Motor neuron (in vitro differentiated cells): ENCODE data around the gene ARL15. TPM values are rescaled to one million over a fixed set of nuclear protein-coding genes. Genes with fewer than 3 reads are reported as not detected.
"Not testable (repeated sequence)": the region's sequence is repeated elsewhere in the genome, so short reads cannot be mapped to it uniquely, and the experiment has no call there.

ENCODE experiments used
- ATAC-seq, 8 experiments: fragments of 200-7000 bp; cut with Tn5 transposase; replicated peaks in 6 of 8; 2 replicates each; pipeline ENCODE4 v1.8.0; 2021; ENCODE audit warnings: mild to moderate bottlenecking in 8 of 8, moderate library complexity in 8 of 8
- H3K27ac ChIP-seq, 2 donors: fragments of 250-450 bp; sonication (Bioruptor Pico); 2 replicates each; pipeline ENCODE4 v1.9.0; 2021; ENCODE audit warnings: antibody characterized with exemption in 2 of 2, mild to moderate bottlenecking in 2 of 2, moderate library complexity in 1 of 2
- H3K4me1 ChIP-seq, 2 donors: fragments of 250-450 bp; sonication (Bioruptor Pico); replicated peaks in 1 of 2; 2 replicates each; pipeline ENCODE4 v1.6.1; 2021; ENCODE audit warnings: antibody characterized with exemption in 2 of 2, mild to moderate bottlenecking in 2 of 2, moderate library complexity in 1 of 2
- H3K4me3 ChIP-seq, 5 donors: fragments of 250-450 bp; sonication (Bioruptor Pico); 2 replicates each; pipeline ENCODE4 v1.9.0; 2021; ENCODE audit warnings: antibody characterized with exemption in 5 of 5, mild to moderate bottlenecking in 5 of 5, moderate library complexity in 4 of 5
- WGBS, 10 experiments: fragments of 450-650 bp; shearing (Covaris generic); methylation state at CpG; one replicate each; pipeline ENCODE4 v1.0.0; 2022; 5-methylcytosine and 5-hydroxymethylcytosine counted together
- in situ Hi-C, 9 experiments: fragments of 400-800 bp; cut with MboI; loops; one replicate each; pipeline ENCODE4 v1.15.0; 2021; ENCODE audit warnings: low sequenced_read_pairs in 9 of 9, low pct_unique_long_range_greater_than_20kb in 2 of 9; ENCODE audit not compliant: unreplicated experiment in 9 of 9
- total RNA-seq, 8 experiments: library from RNA; unstranded; fragments of 300-600 nt; gene quantifications; 2 replicates each; pipeline versions ENCODE4 v1.2.3 to v1.2.4, GENCODE V29; 2022

ARL15 gene
- 10 to 100 TPM; 17.0 to 44.6 (median 22.3) TPM for total RNA-seq

DNA sequence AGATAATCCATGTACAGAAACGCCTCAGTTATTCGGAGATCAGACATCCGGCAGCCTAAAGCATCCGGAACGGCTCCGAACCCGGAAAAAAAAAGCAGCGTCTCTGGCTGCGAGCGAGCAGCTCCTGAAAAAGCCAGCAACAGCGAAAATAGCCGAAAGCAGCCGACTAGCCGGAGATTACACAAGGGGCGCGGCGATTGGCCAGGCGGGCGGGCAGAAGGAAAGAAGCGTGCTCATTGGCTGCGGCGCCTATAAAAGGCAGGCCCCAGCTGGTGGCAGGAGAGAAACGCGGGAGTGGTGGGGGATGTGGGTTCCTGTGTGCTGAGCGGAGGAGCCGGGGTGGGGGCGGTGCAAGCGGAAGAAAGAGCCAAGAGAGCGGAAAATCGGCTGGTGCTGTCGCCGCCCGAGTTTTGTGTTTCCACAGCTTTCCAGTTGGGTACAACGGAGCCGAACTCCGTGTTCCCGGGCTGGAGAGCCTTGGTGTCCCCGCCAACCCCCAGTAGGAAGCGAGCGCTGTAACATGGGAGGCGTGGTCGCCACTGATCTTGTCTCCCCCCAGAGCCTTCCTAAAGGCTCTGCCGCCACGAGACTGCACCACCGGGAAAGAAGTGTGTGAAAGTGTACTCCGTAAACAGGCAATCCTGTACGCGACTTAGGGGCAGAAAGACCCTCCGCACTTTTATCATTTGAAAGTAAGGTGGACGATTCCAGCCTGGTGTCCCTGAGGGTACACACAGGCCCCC is at the start of gene ARL15:
Gene ARL15, minus strand, starts transcription at position 141 of the 743 bp plus-strand sequence.
- Histone ChIP-seq H3K4me1 (peaks cover 0 to 9% of the 10 kb centered on the region in 2 donors), H3K4me3 (peak within 1 kb of the TSS; percentile 50 to 88 (median 69)), H3K27ac (peak within 1 kb of the TSS; percentile 71)
- 0 to 2% (median 1%) methylated on average over 1 to 14 of the region's 50 CpGs; no CpG with 5 or more reads in 6 of the 10 experiments for whole genome bisulfite sequencing, 10 experiments
- peak; percentile 84 to 96 (median 95) for ATAC-seq
- in situ Hi-C loops: loop anchor here in 1 of 9 experiments (25.0 kb wide), 1 partner anchor 102 kb away; no protein-coding TSS in a partner anchor

DNA sequence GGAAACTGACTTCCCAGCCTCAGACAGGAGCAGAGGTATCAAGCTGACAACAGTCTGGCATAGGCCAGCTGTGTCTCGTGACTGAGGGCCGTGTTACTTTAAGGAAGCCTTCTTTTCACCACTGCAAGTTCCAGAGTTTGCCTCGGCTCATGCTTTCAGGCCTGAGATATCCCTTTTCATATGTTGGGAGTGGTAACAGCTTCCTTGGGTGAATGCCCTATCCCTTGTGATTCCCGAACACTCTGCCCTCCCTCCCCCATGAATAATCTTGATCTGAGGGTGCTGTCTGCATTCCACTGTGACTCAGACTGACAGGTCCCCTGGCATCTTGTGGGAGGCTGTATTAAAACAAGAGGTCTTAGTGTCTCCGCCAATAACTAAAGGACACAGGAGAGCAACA is 49.7 kb upstream of the ARL15 start:
- 6 to 69% (median 60%) methylated on average over 1 to 4 of the region's 5 CpGs; no CpG with 5 or more reads in 3 of the 10 experiments for WGBS, 10 experiments
- Histone ChIP-seq H3K27ac (no peak overlapping the region), H3K4me1 (no peaks in the 10 kb centered on the region), H3K4me3 (no peak overlapping the region)
- peak in 3 of 8 experiments; percentile 62 to 93 (median 87) for ATAC-seq
- in situ Hi-C loops: no loop called here

GRCh38 chr5:54357408-54358058 is 47.2 kb upstream of the ARL15 start:
- H3K4me1 ChIP-seq: no peaks in the 10 kb centered on the region
- no peak overlapping the region for H3K4me3 ChIP-seq
- in situ Hi-C loops: no loop called here
- no peak for ATAC-seq
- WGBS, 10 experiments: 9 to 100% (median 92%) methylated on average over 1 to 4 of the region's 4 CpGs; no CpG with 5 or more reads in 1 of the 10 experiments
- no peak overlapping the region for H3K27ac ChIP-seq

- ATAC-seq, H3K4me1 ChIP-seq, H3K4me3 ChIP-seq, in situ Hi-C loops, H3K27ac ChIP-seq: not testable (repeated sequence)
These were observed 43.7 kb upstream of the ARL15 start for GRCh38 chr5:54353933-54354564.

GRCh38 chr5:54352580-54352979 is 42.2 kb upstream of the ARL15 start:
- ATAC-seq, H3K4me1 ChIP-seq, H3K4me3 ChIP-seq, in situ Hi-C loops, H3K27ac ChIP-seq: not testable (repeated sequence)
- 0 to 67% (median 40%) methylated on average over 1 of the region's 1 CpG; no CpG with 5 or more reads in 1 of the 10 experiments for WGBS, 10 experiments

DNA sequence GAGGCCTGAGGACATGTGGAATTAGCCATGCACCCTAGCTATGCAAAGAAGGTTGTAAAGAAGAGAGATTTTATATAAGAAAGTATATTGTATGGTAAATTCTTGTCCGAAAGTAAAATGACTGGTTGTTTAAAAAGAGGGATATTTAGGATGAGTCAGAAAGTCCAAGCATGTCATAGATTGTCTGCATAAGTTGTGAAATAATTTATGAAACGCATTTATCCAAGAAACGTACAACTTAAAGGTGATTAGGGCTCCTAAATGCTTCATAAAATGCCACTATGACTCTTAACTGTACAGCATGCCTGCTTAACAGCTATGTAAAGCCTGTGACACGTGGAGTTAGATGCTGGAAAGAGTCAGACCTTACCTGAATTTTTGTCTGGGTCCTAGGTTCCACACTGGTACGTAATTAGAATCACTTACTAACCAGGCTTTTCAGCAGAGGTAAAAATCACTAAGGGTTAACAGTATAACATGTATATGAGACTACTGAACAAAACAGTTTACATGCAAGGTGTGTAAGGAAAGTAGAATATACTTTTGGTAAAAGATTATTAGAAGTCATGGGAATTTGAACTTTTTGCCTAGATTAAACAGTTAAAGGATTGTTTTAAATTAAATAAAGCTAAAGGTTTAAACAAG is 37.0 kb upstream of the ARL15 start:
- Histone ChIP-seq H3K27ac (no peak overlapping the region), H3K4me1 (no peaks in the 10 kb centered on the region), H3K4me3 (no peak overlapping the region)
- no peak for ATAC-seq
- WGBS, 10 experiments: 36 to 94% (median 59%) methylated on average over 3 to 5 of the region's 5 CpGs
- in situ Hi-C loops: no loop called here

DNA sequence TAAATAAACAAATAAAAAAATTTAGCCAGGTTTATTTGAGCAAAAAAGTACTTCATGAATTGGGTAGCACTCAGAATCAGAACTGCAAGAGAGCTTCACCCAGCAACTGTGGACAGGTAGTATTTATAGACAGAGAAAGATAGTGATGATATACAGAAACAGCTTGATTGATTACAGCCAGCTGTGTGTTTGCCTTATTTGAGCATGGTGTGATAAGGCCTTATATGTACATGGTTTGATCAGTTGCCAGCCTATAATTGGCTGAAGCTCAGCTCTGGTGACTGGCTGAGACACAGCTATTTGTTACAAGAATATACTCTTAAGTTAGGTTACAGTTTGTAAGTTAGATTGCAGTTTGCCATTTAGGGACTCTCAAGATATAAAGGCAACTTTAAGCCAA is 34.3 kb upstream of the ARL15 start:
- Histone ChIP-seq H3K27ac (no peak overlapping the region), H3K4me3 (no peak overlapping the region), H3K4me1 (no peaks in the 10 kb centered on the region)
- ATAC-seq: peak in 2 of 8 experiments; percentile 28 to 30
- in situ Hi-C loops: no loop called here

DNA sequence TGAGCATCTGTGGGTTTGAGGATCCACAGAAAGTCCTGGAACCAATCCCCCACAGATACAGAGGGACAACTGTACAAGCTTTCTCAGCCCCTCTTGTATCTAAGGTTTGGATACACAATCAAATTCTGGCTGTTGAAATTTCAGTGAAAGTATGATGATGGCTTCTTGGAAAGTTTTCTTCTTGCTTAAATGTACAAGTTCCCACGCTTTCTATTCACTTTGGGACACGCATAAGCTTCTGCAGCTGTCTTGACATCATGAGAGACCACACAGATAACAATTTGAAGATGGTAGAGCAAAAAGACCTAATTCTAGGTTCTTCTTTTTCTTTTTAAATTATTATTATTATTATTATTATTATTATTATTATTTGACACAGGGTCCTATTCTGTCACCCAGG is 31.6 kb upstream of the ARL15 start:
- in situ Hi-C loops: no loop called here
- WGBS, 10 experiments: 65 to 100% (median 92%) methylated on average over 1 to 2 of the region's 2 CpGs; no CpG with 5 or more reads in 3 of the 10 experiments

GRCh38 chr5:54337523-54337922 is 27.1 kb upstream of the ARL15 start:
- in situ Hi-C loops: no loop called here
- WGBS, 10 experiments: 29 to 74% (median 56%) methylated on average over 1 to 4 of the region's 4 CpGs
- no peak overlapping the region for H3K4me3 ChIP-seq
- no peak for ATAC-seq
- no peaks in the 10 kb centered on the region for H3K4me1 ChIP-seq
- no peak overlapping the region for H3K27ac ChIP-seq

More for the DNA sequence above, 31.6 kb upstream of the ARL15 start:
- no peak for ATAC-seq
- no peak overlapping the region for H3K4me3 ChIP-seq
- H3K4me1 ChIP-seq: no peaks in the 10 kb centered on the region
- no peak overlapping the region for H3K27ac ChIP-seq

GRCh38 chr5:54332720-54333119 is 22.3 kb upstream of the ARL15 start:
- 0 to 100% (median 83%) methylated on average over 1 of the region's 1 CpG; no CpG with 5 or more reads in 1 of the 10 experiments for WGBS, 10 experiments
- H3K4me1 ChIP-seq: no peaks in the 10 kb centered on the region
- ATAC-seq: no peak
- in situ Hi-C loops: no loop called here
- no peak overlapping the region for H3K4me3 ChIP-seq
- H3K27ac ChIP-seq: no peak overlapping the region

DNA sequence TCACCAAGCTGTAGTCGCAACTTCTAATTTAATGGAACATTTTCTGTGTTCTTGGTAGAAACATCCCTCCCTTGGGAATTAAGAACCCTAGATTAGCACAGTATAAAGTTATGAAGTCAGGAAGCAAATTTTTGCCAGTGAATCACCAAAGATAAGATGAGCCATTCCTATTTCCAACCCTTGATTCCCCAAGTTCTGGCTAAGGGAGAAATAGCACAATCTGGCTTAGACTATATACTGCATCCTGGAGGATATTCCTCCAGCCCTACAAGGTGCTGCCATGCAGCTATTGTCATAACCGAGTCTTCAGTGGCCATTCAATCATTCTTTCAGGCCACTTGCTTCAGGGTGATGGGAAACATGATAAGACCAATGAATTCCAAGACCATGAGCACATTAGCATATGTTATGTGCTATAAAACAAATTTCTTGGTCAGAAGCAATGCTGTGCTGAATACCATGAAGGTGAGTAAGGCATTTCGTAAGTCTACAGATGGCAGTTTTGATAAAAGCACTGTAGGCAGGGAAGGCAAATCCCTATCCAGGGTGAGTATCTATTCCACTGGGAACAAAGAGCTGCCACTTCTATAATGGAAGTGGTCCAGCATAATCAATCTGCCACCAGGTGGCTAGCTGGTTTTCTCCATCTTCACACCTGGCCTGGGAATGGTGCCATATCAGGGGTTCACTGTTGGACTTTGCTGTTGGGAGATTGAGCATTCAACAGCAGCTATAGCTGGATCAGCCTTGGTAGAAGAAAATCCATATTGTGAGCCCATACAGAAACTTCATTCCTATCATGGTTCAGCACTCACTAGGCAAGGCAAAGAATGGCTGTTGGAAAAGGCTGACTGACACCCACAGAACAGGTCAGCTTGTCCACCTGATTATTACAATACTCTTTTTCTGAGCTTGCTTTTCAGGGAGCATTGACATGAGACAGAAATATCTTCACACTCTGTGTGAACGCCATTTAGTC is 19.6 kb upstream of the ARL15 start:
- 29 to 100% (median 84%) methylated on average over 1 to 4 of the region's 4 CpGs; no CpG with 5 or more reads in 1 of the 10 experiments for WGBS, 10 experiments
- in situ Hi-C loops: no loop called here
- H3K4me1 ChIP-seq: no peaks in the 10 kb centered on the region
- no peak overlapping the region for H3K4me3 ChIP-seq
- no peak overlapping the region for H3K27ac ChIP-seq
- peak in 3 of 8 experiments; percentile 19 to 94 (median 93) for ATAC-seq

- in situ Hi-C loops: no loop called here
- Histone ChIP-seq H3K27ac (no peak overlapping the region), H3K4me3 (no peak overlapping the region), H3K4me1 (no peaks in the 10 kb centered on the region)
- 40 to 93% (median 80%) methylated on average over 1 to 5 of the region's 7 CpGs; no CpG with 5 or more reads in 3 of the 10 experiments for WGBS, 10 experiments
- no peak for ATAC-seq
These were observed 16.4 kb upstream of the ARL15 start for GRCh38 chr5:54326662-54327270.
